Kidney epithelial cell (primary cell): ENCODE results near the gene AKAP13. TPM values are rescaled to one million over a fixed set of nuclear protein-coding genes. Genes with fewer than 3 reads are reported as not detected.

Experiments
- DNase-seq: peaks from one replicate; pipeline ENCODE4 v3.0.0-alpha.2; 2010; ENCODE audit warnings: low read depth
- H3K27me3 ChIP-seq: 2 replicates; pipeline ENCODE4 v1.6.0; 2011; ENCODE audit warnings: low read length; ENCODE audit not compliant: control insufficient read depth, insufficient read depth
- H3K36me3 ChIP-seq: 2 replicates; pipeline ENCODE4 v1.5.1; 2011; ENCODE audit warnings: low read length; ENCODE audit not compliant: control insufficient read depth, insufficient read depth
- H3K4me3 ChIP-seq: 2 replicates; pipeline ENCODE4 v1.5.1; 2011; ENCODE audit warnings: low read depth, mild to moderate bottlenecking, control low read depth, low read length
- CTCF ChIP-seq: IDR thresholded peaks from 2 replicates; pipeline ENCODE4 v1.5.1; 2011; ENCODE audit warnings: mild to moderate bottlenecking, moderate library complexity, low read length, control low read depth, inconsistent platforms; ENCODE audit not compliant: insufficient read depth, poor library complexity, severe bottlenecking
- total RNA-seq: library from RNA; depleted of rRNA; stranded (reverse); fragments of >200 nt; gene quantifications from 2 replicates; pipeline ENCODE4 v1.2.3, GENCODE V29; 2015

The AKAP13 gene
- total RNA-seq, 1 donor from 2014 or later, result 54.0 TPM

DNA sequence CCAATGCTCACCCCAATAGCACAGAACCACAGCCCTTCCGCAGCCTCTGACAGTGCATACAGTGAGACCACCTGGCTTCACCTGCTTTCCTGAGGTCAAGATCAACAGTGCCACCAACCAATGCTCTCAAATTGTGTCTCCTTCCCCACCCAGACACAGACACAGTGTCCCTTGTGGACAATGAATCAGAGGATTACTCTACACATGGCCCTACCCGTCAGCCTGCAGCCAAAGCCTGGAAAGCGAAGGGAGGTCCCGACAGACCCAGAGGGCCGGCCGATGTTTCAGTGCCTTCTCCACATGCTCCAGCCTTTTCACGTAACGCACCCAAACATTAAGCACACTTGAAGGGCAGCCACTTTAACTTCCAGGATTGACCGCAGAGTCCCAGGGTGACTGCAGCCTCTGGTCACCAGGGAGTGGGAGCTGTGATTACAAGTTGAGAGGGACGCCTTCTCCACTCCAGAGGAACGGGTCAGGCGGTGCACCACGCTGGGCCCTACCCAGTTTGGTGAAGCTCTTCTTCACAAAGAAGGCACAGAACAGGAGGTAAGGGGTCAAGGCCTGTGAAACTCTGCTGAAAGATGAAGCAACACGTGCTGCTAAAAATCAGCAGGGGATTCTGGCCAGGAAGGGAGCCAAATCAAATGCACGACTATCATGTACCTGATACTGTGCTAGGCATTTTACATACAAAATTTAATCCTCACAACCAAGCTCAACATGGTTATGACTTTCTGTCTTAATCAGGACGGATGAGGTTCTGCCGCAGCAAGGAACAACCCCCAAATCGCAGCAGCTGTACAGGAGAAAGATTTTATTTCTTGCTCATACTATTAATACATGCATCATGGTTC is 397.1 kb downstream of the AKAP13 start:
- no peak overlapping the region for H3K4me3 ChIP-seq
- H3K36me3 ChIP-seq, result no peaks in the 10 kb centered on the region
- DNase-seq, result no peak
- no peaks in the 10 kb centered on the region for H3K27me3 ChIP-seq
- TF ChIP-seq CTCF, result no peak

- H3K36me3 ChIP-seq, result no peaks in the 10 kb centered on the region
Observed at GRCh38 chr15:85778107-85778776, 397.8 kb downstream of the AKAP13 start.

GRCh38 chr15:85779249-85779648 is 398.8 kb downstream of the AKAP13 start:
- H3K36me3 ChIP-seq, result no peaks in the 10 kb centered on the region
- H3K27me3 ChIP-seq, result no peaks in the 10 kb centered on the region
- no peak for DNase-seq
- H3K4me3 ChIP-seq, result no peak overlapping the region
- TF ChIP-seq CTCF, result no peak

More at GRCh38 chr15:85778107-85778776, 397.8 kb downstream of the AKAP13 start:
- no peak for TF ChIP-seq CTCF
- Histone ChIP-seq H3K27me3 (no peaks in the 10 kb centered on the region), H3K4me3 (no peak overlapping the region)
- DNase-seq, result no peak

DNA sequence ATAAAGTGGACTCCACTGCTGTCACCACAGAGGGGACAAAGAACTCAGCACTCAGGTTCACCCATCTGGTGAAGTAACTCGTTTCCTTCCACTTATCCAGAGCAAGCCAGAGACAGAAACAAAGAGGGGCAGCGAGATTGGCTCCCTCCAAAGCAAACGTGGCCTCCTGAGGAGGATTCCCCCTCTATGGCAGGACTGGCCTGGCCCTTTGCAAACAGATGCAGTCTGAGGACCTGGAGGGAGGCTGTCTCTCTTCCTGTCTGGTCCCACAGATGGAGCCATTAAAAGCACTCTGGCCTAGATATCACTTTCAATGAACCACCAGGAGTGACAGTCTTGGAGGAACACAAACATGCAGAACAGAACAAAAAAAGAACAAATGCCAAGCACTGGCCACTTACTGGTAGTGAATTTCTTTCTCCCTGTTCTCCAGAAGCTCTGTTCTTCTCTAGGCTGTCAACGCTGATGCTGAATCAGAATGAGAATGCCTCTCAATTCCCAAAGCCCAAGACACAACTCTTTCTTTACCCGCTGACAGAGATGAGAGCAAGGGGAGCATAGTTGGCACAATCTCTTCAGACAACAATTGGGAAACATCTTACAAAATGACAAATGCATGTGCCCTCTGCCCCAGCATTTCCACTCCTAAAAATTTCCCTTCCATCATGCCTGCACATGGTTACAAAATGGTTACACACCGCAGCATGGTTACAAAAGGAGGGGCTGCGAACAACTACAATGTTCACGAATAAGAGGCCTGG is 400.0 kb downstream of the AKAP13 start:
- H3K36me3 ChIP-seq, result no peaks in the 10 kb centered on the region
- no peak for DNase-seq
- no peak overlapping the region for H3K4me3 ChIP-seq
- H3K27me3 ChIP-seq, result no peaks in the 10 kb centered on the region
- TF ChIP-seq CTCF, result no peak

DNA sequence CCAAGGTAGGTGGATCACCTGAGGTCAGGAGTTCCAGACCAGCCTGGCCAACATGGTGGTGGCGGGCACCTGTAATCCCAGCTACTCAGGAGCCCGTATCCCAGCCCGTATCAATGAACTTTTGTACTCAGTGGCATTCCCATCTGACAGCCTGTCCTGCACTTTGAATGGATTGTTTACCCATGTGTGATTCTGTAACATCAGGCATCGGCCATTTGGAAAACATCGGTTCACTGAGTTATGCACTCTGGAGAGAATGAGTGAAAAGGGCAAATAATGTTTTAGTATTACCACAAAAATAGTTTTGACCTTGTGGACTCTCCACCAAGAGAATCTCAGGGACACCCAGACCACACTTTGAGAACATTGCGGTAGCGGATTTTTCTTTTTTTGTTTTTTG is 400.7 kb downstream of the AKAP13 start:
- Histone ChIP-seq H3K36me3 (no peaks in the 10 kb centered on the region), H3K27me3 (no peaks in the 10 kb centered on the region), H3K4me3 (no peak overlapping the region)
- no peak for DNase-seq
- no peak for TF ChIP-seq CTCF
